GM12878 (cell line): ENCODE data around the gene NDC1. TPM values are rescaled to one million over a fixed set of nuclear protein-coding genes. Genes with fewer than 3 reads are reported as not detected.

ENCODE experiments used
- ATAC-seq: fragments of 200-7000 bp; cut with Tn5 transposase; 3 replicates; pipeline ENCODE4 v1.9.1; 2020; ENCODE audit warnings: mild to moderate bottlenecking, moderate library complexity
- BruUV-seq: library from RNA; stranded (reverse); fragments of 400-500 nt; replicated peaks from 2 replicates; lab custom pipeline; 2021; lab: Mats Ljungman, UMichigan
- CTCF ChIA-PET: fragments of 300-600 bp; sonication (Branson Sonifier 250); formaldehyde crosslinking; extraction: SDS; loops from one replicate; lab custom pipeline; 2021; ENCODE audit warnings: inconsistent platforms; lab: Yijun Ruan, JAX
- POLR2A ChIA-PET: fragments of 350-600 bp; formaldehyde crosslinking; extraction: SDS; loops from one replicate; lab custom pipeline; 2021; ENCODE audit warnings: inconsistent platforms; lab: Charles Lee
- RAD21 ChIA-PET: fragments of 300-600 bp; sonication (Branson Sonifier 250); formaldehyde crosslinking; loops from one replicate; lab custom pipeline; 2023; ENCODE audit warnings: antibody characterized with exemption; ENCODE audit not compliant: unreplicated experiment; lab: Charles Lee
- SMC1A ChIA-PET: fragments of 300-600 bp; sonication (Branson Sonifier 250); formaldehyde crosslinking; loops from one replicate; lab custom pipeline; 2023; ENCODE audit not compliant: unreplicated experiment, uncharacterized antibody; lab: Charles Lee
- DNase-seq: peaks from one replicate; pipeline ENCODE4 v3.0.0-alpha.2; 2011; ENCODE audit warnings: low read depth, low spot score
- FAIRE-seq: peaks from 3 replicates; lab custom pipeline; 2011; peaks lifted over from hg19 to GRCh38; lab: Jason Lieb, UNC
- H2AFZ ChIP-seq: 2 replicates; pipeline ENCODE4 v1.6.0; 2011; ENCODE audit warnings: low read depth, low read length, control low read depth; ENCODE audit not compliant: control insufficient read depth
- H3K27ac ChIP-seq: 2 replicates; pipeline ENCODE4 v1.5.1; 2011; ENCODE audit warnings: control low read depth; ENCODE audit not compliant: control insufficient read depth, insufficient read depth
- H3K27me3 ChIP-seq, 2 experiments: replicated peaks in 1 of 2; 2 replicates each; pipeline versions ENCODE4 v1.6.0 to v1.6.1; 2011; ENCODE audit warnings: low read length in 1 of 2; ENCODE audit not compliant: control insufficient read depth in 2 of 2, insufficient read depth in 2 of 2
- H3K36me3 ChIP-seq, 2 experiments: 2 replicates each; pipeline ENCODE4 v1.5.1; 2011; ENCODE audit warnings: low read length in 1 of 2; ENCODE audit not compliant: control insufficient read depth in 2 of 2, insufficient read depth in 2 of 2
- H3K4me1 ChIP-seq: 2 replicates; pipeline ENCODE4 v1.6.1; 2011; ENCODE audit warnings: mild to moderate bottlenecking, low read length, moderate library complexity, mixed read lengths; ENCODE audit not compliant: control insufficient read depth, insufficient read depth
- H3K4me2 ChIP-seq: 2 replicates; pipeline ENCODE4 v1.6.0; 2011; ENCODE audit warnings: control low read depth; ENCODE audit not compliant: control insufficient read depth, insufficient read depth
- H3K4me3 ChIP-seq: fragments of 200-600 bp; sonication (generic); 2 replicates; pipeline ENCODE4 v1.5.1; 2016
- H3K79me2 ChIP-seq: 2 replicates; pipeline ENCODE4 v1.6.0; 2011; ENCODE audit warnings: low read length; ENCODE audit not compliant: control insufficient read depth, insufficient read depth
- H3K9ac ChIP-seq: 2 replicates; pipeline ENCODE4 v1.8.0; 2011; ENCODE audit warnings: low read length, control low read depth, mixed read lengths; ENCODE audit not compliant: control insufficient read depth, insufficient read depth
- H3K9me3 ChIP-seq: replicated peaks from 3 replicates; pipeline ENCODE4 v1.5.1; 2011; ENCODE audit warnings: mild to moderate bottlenecking, low read length; ENCODE audit not compliant: control insufficient read depth, insufficient read depth
- H4K20me1 ChIP-seq: 2 replicates; pipeline ENCODE4 v1.6.0; 2011; ENCODE audit not compliant: control insufficient read depth, insufficient read depth
- ATF3 ChIP-seq: IDR thresholded peaks from 2 replicates; pipeline ENCODE4 v1.6.1; 2011; ENCODE audit warnings: low read depth, mild to moderate bottlenecking, low read length, moderate library complexity, borderline replicate concordance; ENCODE audit errors: extremely low read depth
- BACH1 ChIP-seq: fragments of 450-650 bp; IDR thresholded peaks from 2 replicates; pipeline ENCODE4 v1.6.1; 2017; ENCODE audit warnings: mild to moderate bottlenecking, borderline replicate concordance
- E2F8 ChIP-seq: fragments of 450-650 bp; IDR thresholded peaks from 2 replicates; pipeline ENCODE4 v1.6.1; 2018; ENCODE audit warnings: mild to moderate bottlenecking, low read depth, moderate library complexity; ENCODE audit not compliant: partially characterized antibody
- EED ChIP-seq: sonication (generic); IDR thresholded peaks from 2 replicates; pipeline ENCODE4 v1.6.1; 2016; ENCODE audit warnings: antibody characterized with exemption, low read depth
- IKZF1 ChIP-seq: fragments of 450-650 bp; conservative IDR thresholded peaks from 2 replicates; pipeline ENCODE4 v1.6.1; 2017; ENCODE audit warnings: antibody characterized with exemption, mild to moderate bottlenecking
- IRF4 ChIP-seq: IDR thresholded peaks from 2 replicates; pipeline ENCODE4 v1.6.1; 2011; ENCODE audit warnings: low read depth, low read length
- KLF5 ChIP-seq: fragments of 450-650 bp; IDR thresholded peaks from 2 replicates; pipeline ENCODE4 v1.6.1; 2014; ENCODE audit warnings: mild to moderate bottlenecking; ENCODE audit not compliant: partially characterized antibody
- PML ChIP-seq: IDR thresholded peaks from 2 replicates; pipeline ENCODE4 v1.6.1; 2012; ENCODE audit warnings: low read length, inconsistent platforms
- RB1 ChIP-seq: fragments of 450-650 bp; formaldehyde crosslinking; IDR thresholded peaks from 2 replicates; pipeline ENCODE4 v1.6.1; 2017; ENCODE audit warnings: mild to moderate bottlenecking, borderline replicate concordance
- RUNX3 ChIP-seq: IDR thresholded peaks from 2 replicates; pipeline ENCODE4 v1.6.1; 2012; ENCODE audit warnings: low read length, inconsistent platforms
- SMAD5 ChIP-seq: IDR thresholded peaks from 2 replicates; pipeline ENCODE4 v1.6.1; 2016; ENCODE audit warnings: antibody characterized with exemption, low read depth
- YBX1 ChIP-seq: fragments of 450-650 bp; IDR thresholded peaks from 2 replicates; pipeline ENCODE4 v1.6.1; 2016; ENCODE audit warnings: antibody characterized with exemption
- YY1 ChIP-seq: IDR thresholded peaks from 2 replicates; pipeline ENCODE4 v1.6.1; 2011; ENCODE audit warnings: low read depth, mild to moderate bottlenecking, low read length
- ZBTB11 ChIP-seq: fragments of 450-650 bp; formaldehyde crosslinking; IDR thresholded peaks from 2 replicates; pipeline ENCODE4 v1.5.0; 2022; ENCODE audit warnings: mild to moderate bottlenecking, missing genetic modification characterization
- ZNF217 ChIP-seq: fragments of 450-650 bp; IDR thresholded peaks from 2 replicates; pipeline ENCODE4 v1.6.1; 2017; ENCODE audit warnings: antibody characterized with exemption, mild to moderate bottlenecking
- WGBS: methylation state at CpG from one replicate; pipeline ENCODE4 v1.1.6; 2016; ENCODE audit warnings: low lambda C conversion rate; ENCODE audit not compliant: insufficient replicate concordance, insufficient coverage; ENCODE audit errors: missing lambda C conversion rate; 5-methylcytosine and 5-hydroxymethylcytosine counted together
- in situ Hi-C: fragments of 300-500 bp; cut with MboI; formaldehyde crosslinking; loops from 9 replicates; pipeline ENCODE4 v1.14.3; 2018; ENCODE audit warnings: mixed read lengths
- intact Hi-C: fragments of 100-400 bp; cut with micrococcal nuclease; formaldehyde crosslinking; loops from one replicate; pipeline ENCODE4 v1.14.2; 2022; ENCODE audit not compliant: unreplicated experiment
- polyA plus RNA-seq, 11 experiments: library from polyadenylated mRNA; depleted of rRNA in 4 of 11; unstranded in 6 of 11; stranded (reverse) in 5 of 11; fragments of >200 nt; fragmentation: Nextera tagmentation in 4 of 11; fragmentation: Illumina TruSeq in 1 of 11; extraction: Ambion mirVana in 4 of 11; extraction: Trizol in 1 of 11; gene quantifications; 1 replicate in 1 of 11; 2 replicates in 10 of 11; pipeline versions ENCODE4 v1.2.1 to v1.2.3, GENCODE V29; 2011 to 2016; ENCODE audit warnings: inconsistent platforms in 2 of 11, missing spikeins in 2 of 11, low read depth in 1 of 11
- total RNA-seq, 4 experiments: library from RNA; depleted of rRNA in 3 of 4; stranded (reverse); fragments of >200 nt in 3 of 4; fragmentation: Illumina TruSeq in 1 of 4; extraction: Trizol in 1 of 4; gene quantifications; 2 replicates each; pipeline versions ENCODE4 v1.2.1 to v1.2.3, GENCODE V29; 2013 to 2021

Gene NDC1
- total and polyA plus RNA-seq, 10 of the 15 experiments (the other 5 are each of a cell fraction or from before 2014, with no cell fraction given), result 20.2 to 77.6 (median 47.1) TPM

- WGBS, result 50% methylated on average over 6 of the region's 6 CpGs
These were observed 105.2 kb downstream of the NDC1 start for GRCh38 chr1:53732912-53733317.

GRCh38 chr1:53732409-53732808, 105.7 kb downstream of the NDC1 start:
- H3K4me2 ChIP-seq, result no peak overlapping the region
- FAIRE-seq (no peak), ATAC-seq (no peak), DNase-seq (no peak)
- RAD21 ChIA-PET, result no interaction called here
- POLR2A ChIA-PET, result no interaction called here
- no peaks in the 10 kb centered on the region; the same call in 1 of the 2 replicates for H4K20me1 ChIP-seq
- H3K27me3 ChIP-seq, result peaks cover 0 to 7% of the 10 kb centered on the region in 2 experiments
- no peaks in the 10 kb centered on the region for H3K79me2 ChIP-seq
- H3K27ac ChIP-seq, result no peak overlapping the region
- no peaks in the 10 kb centered on the region for H3K9me3 ChIP-seq
- no peak overlapping the region for H3K9ac ChIP-seq
- CTCF ChIA-PET, result no interaction called here
- no peaks in the 10 kb centered on the region for H3K36me3 ChIP-seq
- in situ Hi-C loops, result no loop called here
- no peaks in the 10 kb centered on the region for H3K4me1 ChIP-seq
- no peak overlapping the region for H2AFZ ChIP-seq
- SMC1A ChIA-PET, result interaction anchor here (0.8 kb wide), 1 partner anchor 22 kb away, joined by 3 read pairs; no protein-coding TSS in a partner anchor
- no peak overlapping the region for H3K4me3 ChIP-seq
- 10% methylated on average over 3 of the region's 3 CpGs for WGBS
- intact Hi-C loops, result no loop called here
- BruUV-seq, result no TSS peak
- TF ChIP-seq ATF3 (no peak), ZBTB11 (CRISPR knock-in tag) (no peak), YY1 (no peak), IRF4 (no peak), ZNF217 (no peak), E2F8 (no peak), YBX1 (no peak), EED (no peak)

More at GRCh38 chr1:53732912-53733317, 105.2 kb downstream of the NDC1 start:
- CTCF ChIA-PET, result no interaction called here
- Histone ChIP-seq H3K9ac (no peak overlapping the region), H3K36me3 (no peaks in the 10 kb centered on the region), H3K4me3 (no peak overlapping the region), H2AFZ (no peak overlapping the region), H3K9me3 (no peaks in the 10 kb centered on the region), H3K27me3 (peaks cover 0 to 7% of the 10 kb centered on the region in 2 experiments), H4K20me1 (no peaks in the 10 kb centered on the region; the same call in 1 of the 2 replicates), H3K79me2 (no peaks in the 10 kb centered on the region), H3K27ac (no peak overlapping the region), H3K4me1 (no peaks in the 10 kb centered on the region), H3K4me2 (no peak overlapping the region)
- RAD21 ChIA-PET, result no interaction called here
- TF ChIP-seq RB1, result no peak
- no peak for TF ChIP-seq PML
- no peak for TF ChIP-seq SMAD5
- no peak for TF ChIP-seq IKZF1
- no peak for TF ChIP-seq RUNX3
- TF ChIP-seq BACH1, result no peak
- no peak for TF ChIP-seq KLF5
- POLR2A ChIA-PET, result no interaction called here
- SMC1A ChIA-PET, result interaction anchor here (0.8 kb wide), 1 partner anchor 21 kb away, joined by 3 read pairs; no protein-coding TSS in a partner anchor
- intact Hi-C loops, result no loop called here
- in situ Hi-C loops, result no loop called here
- ATAC-seq, result no peak
- DNase-seq, result no peak
- no TSS peak for BruUV-seq
- FAIRE-seq, result no peak
